Embryonic facial prominence (tissue), 1 donor: ENCODE results near the gene REPS1.
"Not testable (repeated sequence)": the region's sequence is repeated elsewhere in the genome, so short reads cannot be mapped to it uniquely, and the experiment has no call there.

Source experiments
- DNase-seq: peaks from one replicate; pipeline ENCODE4 v3.0.0-alpha.2; 2016; ENCODE audit errors: extremely low spot score

The REPS1 gene

GRCh38 chr6:138970159-138970558 lies 17.9 kb downstream of the REPS1 start:
- DNase-seq: no peak

- DNase-seq: no peak
These were observed 21.2 kb downstream of the REPS1 start for GRCh38 chr6:138966870-138967269.

- DNase-seq: no peak
These were observed 22.1 kb downstream of the REPS1 start for GRCh38 chr6:138965971-138966370.

GRCh38 chr6:138965291-138965874 lies 22.7 kb downstream of the REPS1 start:
- DNase-seq: no peak

- DNase-seq: no peak
These were observed 24.0 kb downstream of the REPS1 start for GRCh38 chr6:138964012-138964411.

- DNase-seq: no peak
These were observed 24.5 kb downstream of the REPS1 start for GRCh38 chr6:138963531-138963930.

- DNase-seq: no peak
These were observed 24.9 kb downstream of the REPS1 start for GRCh38 chr6:138963119-138963518.

GRCh38 chr6:138959521-138959920 lies 28.5 kb downstream of the REPS1 start:
- DNase-seq: no peak

GRCh38 chr6:138958595-138958994 lies 29.5 kb downstream of the REPS1 start:
- DNase-seq: no peak

- no peak for DNase-seq
These were observed 30.1 kb downstream of the REPS1 start for GRCh38 chr6:138957903-138958302.

GRCh38 chr6:138957484-138957883 lies 30.6 kb downstream of the REPS1 start:
- DNase-seq: no peak

GRCh38 chr6:138956244-138956924 lies 31.7 kb downstream of the REPS1 start:
- no peak for DNase-seq

- DNase-seq: no peak
These were observed 32.8 kb downstream of the REPS1 start for GRCh38 chr6:138955262-138955661.

- no peak for DNase-seq
These were observed 34.6 kb downstream of the REPS1 start for GRCh38 chr6:138953451-138953850.

- no peak for DNase-seq
These were observed 39.4 kb downstream of the REPS1 start for GRCh38 chr6:138948546-138949179.

GRCh38 chr6:138948004-138948403 lies 40.0 kb downstream of the REPS1 start:
- DNase-seq: no peak

GRCh38 chr6:138945354-138945753 lies 42.7 kb downstream of the REPS1 start:
- DNase-seq: no peak

GRCh38 chr6:138944412-138944811 lies 43.6 kb downstream of the REPS1 start:
- DNase-seq: no peak

- no peak for DNase-seq
These were observed 44.9 kb downstream of the REPS1 start for GRCh38 chr6:138943089-138943625.

- not testable (repeated sequence) for DNase-seq
These were observed 51.2 kb downstream of the REPS1 start for GRCh38 chr6:138936873-138937272.

- DNase-seq: no peak
These were observed 56.4 kb downstream of the REPS1 start for GRCh38 chr6:138931660-138932059.

GRCh38 chr6:138926579-138926978 lies 61.5 kb downstream of the REPS1 start:
- no peak for DNase-seq

GRCh38 chr6:138925806-138926205 lies 62.2 kb downstream of the REPS1 start:
- DNase-seq: no peak
